HEK293T (cell line): ENCODE measurements around the gene HADH.

Source experiments
- CTCF ChIA-PET: fragments of 350-600 bp; formaldehyde crosslinking; extraction: SDS; loops from one replicate; lab custom pipeline; 2021; ENCODE audit warnings: antibody characterized with exemption, inconsistent platforms; lab: Yijun Ruan, JAX
- POLR2A ChIA-PET: fragments of 350-600 bp; formaldehyde crosslinking; extraction: SDS; loops from one replicate; lab custom pipeline; 2020; ENCODE audit warnings: antibody characterized with exemption, inconsistent platforms; lab: Yijun Ruan, JAX
- DNase-seq: peaks from one replicate; pipeline ENCODE4 v3.0.0; 2012; ENCODE audit warnings: mixed read lengths; ENCODE audit errors: extremely low spot score
- ARNT ChIP-seq: fragments of 450-650 bp; IDR thresholded peaks from 2 replicates; pipeline ENCODE4 v1.6.1; 2017; ENCODE audit warnings: mild to moderate bottlenecking
- BHLHE40 ChIP-seq: fragments of 450-650 bp; IDR thresholded peaks from 2 replicates; pipeline ENCODE4 v1.6.1; 2016; ENCODE audit warnings: mild to moderate bottlenecking, moderate library complexity, borderline replicate concordance
- CTBP1 ChIP-seq: fragments of 450-650 bp; IDR thresholded peaks from 2 replicates; pipeline ENCODE4 v1.6.1; 2016; ENCODE audit warnings: borderline replicate concordance
- ELF4 ChIP-seq: fragments of 450-650 bp; IDR thresholded peaks from 2 replicates; pipeline ENCODE4 v1.6.1; 2017; ENCODE audit warnings: antibody characterized with exemption
- FOXA1 ChIP-seq: fragments of 450-650 bp; IDR thresholded peaks from 2 replicates; pipeline ENCODE4 v1.6.1; 2016; ENCODE audit warnings: mild to moderate bottlenecking
- FOXK2 ChIP-seq: fragments of 450-650 bp; IDR thresholded peaks from 2 replicates; pipeline ENCODE4 v1.6.1; 2016; ENCODE audit warnings: mild to moderate bottlenecking
- FOXM1 ChIP-seq: fragments of 450-650 bp; IDR thresholded peaks from 2 replicates; pipeline ENCODE4 v1.6.1; 2017; ENCODE audit warnings: mild to moderate bottlenecking, borderline replicate concordance
- HDGF ChIP-seq: fragments of 450-650 bp; IDR thresholded peaks from 2 replicates; pipeline ENCODE4 v1.6.1; 2017; ENCODE audit warnings: antibody characterized with exemption, borderline replicate concordance
- L3MBTL2 ChIP-seq: fragments of 450-650 bp; conservative IDR thresholded peaks from 2 replicates; pipeline ENCODE4 v1.6.1; 2016; ENCODE audit warnings: mild to moderate bottlenecking
- LEF1 ChIP-seq: fragments of 450-650 bp; IDR thresholded peaks from 2 replicates; pipeline ENCODE4 v1.6.1; 2017; ENCODE audit warnings: mild to moderate bottlenecking, borderline replicate concordance
- NFRKB ChIP-seq: fragments of 450-650 bp; IDR thresholded peaks from 2 replicates; pipeline ENCODE4 v1.6.1; 2016; ENCODE audit warnings: mild to moderate bottlenecking, moderate library complexity
- PKNOX1 ChIP-seq: fragments of 450-650 bp; IDR thresholded peaks from 2 replicates; pipeline ENCODE4 v1.6.1; 2016
- SP1 ChIP-seq: fragments of 450-650 bp; IDR thresholded peaks from 2 replicates; pipeline ENCODE4 v1.6.1; 2017
- SUZ12 ChIP-seq: fragments of 450-650 bp; IDR thresholded peaks from 2 replicates; pipeline ENCODE4 v1.6.1; 2016; ENCODE audit warnings: mild to moderate bottlenecking
- TARDBP ChIP-seq: fragments of 450-650 bp; IDR thresholded peaks from 2 replicates; pipeline ENCODE4 v1.6.1; 2016
- ZNF384 ChIP-seq: fragments of 450-650 bp; IDR thresholded peaks from 2 replicates; pipeline ENCODE4 v1.6.1; 2016

HADH gene

DNA sequence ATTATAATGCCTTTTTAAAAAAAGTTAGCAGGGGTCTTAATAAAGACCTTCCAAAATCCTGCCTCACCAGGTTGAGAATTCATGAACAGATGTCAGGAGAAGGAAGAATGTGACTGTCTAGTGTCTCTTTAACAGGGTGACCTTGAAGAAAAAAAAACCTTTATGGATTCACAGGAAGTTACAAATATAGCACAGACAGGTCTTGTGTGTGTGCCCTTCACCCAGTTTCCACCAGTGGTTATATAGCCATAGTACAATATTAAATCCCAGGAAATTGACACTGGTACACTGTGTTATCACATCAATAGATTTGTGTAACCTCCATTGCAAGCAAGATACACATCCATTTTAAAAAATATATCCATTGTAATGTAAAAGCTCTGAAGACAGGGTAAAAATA lies 43.7 kb downstream of the HADH start:
- DNase-seq, result no peak
- POLR2A ChIA-PET, result no interaction called here
- CTCF ChIA-PET, result no interaction called here
- TF ChIP-seq ELF4 (no peak), PKNOX1 (no peak), SP1 (no peak), L3MBTL2 (no peak), LEF1 (no peak), FOXA1 (no peak), SUZ12 (no peak), FOXM1 (no peak), TARDBP (no peak)

- ChIA-PET POLR2A (no interaction called here), CTCF (interaction anchor here (0.5 kb wide), 1 partner anchor 23 kb away, joined by 3 read pairs; no protein-coding TSS in a partner anchor)
- no peak for TF ChIP-seq TARDBP
Measured at GRCh38 chr4:108034565-108034964, 44.9 kb downstream of the HADH start.

DNA sequence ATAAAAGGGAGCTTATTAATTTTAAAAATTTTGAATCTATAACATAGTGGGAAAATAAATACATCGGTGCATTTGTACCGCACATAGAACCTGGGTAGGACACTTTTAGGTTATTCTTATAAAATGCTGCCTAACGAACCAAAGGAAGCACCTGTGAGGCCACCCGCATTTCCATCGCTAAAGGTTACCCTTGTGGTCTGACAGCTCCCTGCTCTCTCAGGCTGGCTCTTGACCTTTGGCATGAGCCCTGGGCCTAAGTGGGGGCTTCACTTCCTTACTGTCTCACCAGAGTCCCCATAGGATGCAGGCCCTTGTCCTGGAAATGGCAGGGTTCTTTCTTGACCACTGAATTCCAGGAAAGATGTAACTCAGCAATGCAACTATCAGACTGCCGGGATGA lies 46.0 kb downstream of the HADH start:
- CTCF ChIA-PET, result no interaction called here
- POLR2A ChIA-PET, result no interaction called here
- DNase-seq, result no peak
- TF ChIP-seq FOXK2, result no peak

More at GRCh38 chr4:108034565-108034964, 44.9 kb downstream of the HADH start:
- no peak for DNase-seq

- ChIA-PET CTCF (no interaction called here), POLR2A (no interaction called here)
- DNase-seq, result no peak
Measured at GRCh38 chr4:108036213-108036612, 46.5 kb downstream of the HADH start.

GRCh38 chr4:108037884-108038283 lies 48.2 kb downstream of the HADH start:
- TF ChIP-seq FOXM1 (no peak), HDGF (no peak), SUZ12 (no peak), CTBP1 (no peak), BHLHE40 (no peak), TARDBP (no peak), FOXK2 (no peak), LEF1 (no peak), L3MBTL2 (no peak), ZNF384 (no peak), SP1 (no peak), ELF4 (no peak), PKNOX1 (no peak), ARNT (no peak)
- CTCF ChIA-PET, result interaction anchor here (0.9 kb wide), 1 partner anchor 535 kb away, joined by 4 read pairs; no protein-coding TSS in a partner anchor
- POLR2A ChIA-PET, result no interaction called here
- no peak for DNase-seq

More at GRCh38 chr4:108036213-108036612, 46.5 kb downstream of the HADH start:
- TF ChIP-seq TARDBP (no peak), ZNF384 (no peak)

DNA sequence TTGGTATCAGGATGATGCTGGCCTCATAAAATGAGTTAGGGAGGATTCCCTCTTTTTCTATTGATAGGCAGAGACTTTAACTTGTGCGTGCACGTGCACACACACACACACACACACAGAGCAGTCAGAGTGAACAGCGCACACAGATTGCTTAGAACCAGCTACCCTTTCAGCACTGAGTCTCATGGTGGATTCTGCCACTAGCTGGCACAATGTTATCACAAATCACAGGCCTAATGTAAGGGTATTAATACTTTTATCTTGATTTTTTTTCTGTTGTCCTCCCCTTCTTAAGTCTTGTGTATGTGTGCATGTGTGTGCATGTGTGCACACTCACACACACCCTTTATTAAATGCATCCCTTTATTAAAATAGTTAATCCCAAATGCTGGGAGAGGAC lies 53.2 kb downstream of the HADH start:
- ChIA-PET POLR2A (no interaction called here), CTCF (no interaction called here)
- no peak for DNase-seq
- TF ChIP-seq ZNF384 (no peak), LEF1 (no peak), SP1 (no peak)

DNA sequence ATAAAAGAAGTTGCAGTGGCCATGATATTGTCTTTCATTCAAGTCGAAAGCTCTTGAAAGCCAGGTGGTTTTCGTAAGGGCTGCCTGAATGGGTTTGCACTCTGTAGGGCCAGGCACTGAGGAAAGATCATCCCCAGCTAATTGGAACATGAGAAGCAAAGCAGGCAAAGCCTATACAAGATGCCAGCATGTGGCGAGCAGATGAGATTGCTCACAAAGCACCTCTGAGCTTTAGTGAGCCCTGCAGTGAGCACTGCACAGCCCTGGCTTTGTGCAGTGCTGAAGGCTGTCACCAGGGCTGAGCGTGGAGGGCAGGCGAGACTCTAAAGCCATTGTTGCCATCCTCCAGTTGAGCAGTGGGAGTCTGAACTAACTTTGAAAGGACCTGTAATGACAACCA lies 53.8 kb downstream of the HADH start:
- ChIA-PET CTCF (no interaction called here), POLR2A (no interaction called here)
- no peak for DNase-seq
- TF ChIP-seq SUZ12, result no peak
- no peak for TF ChIP-seq ARNT
- no peak for TF ChIP-seq LEF1
- TF ChIP-seq BHLHE40, result no peak
- TF ChIP-seq FOXA1, result no peak
- TF ChIP-seq ELF4, result no peak
- no peak for TF ChIP-seq CTBP1
- TF ChIP-seq NFRKB, result no peak
- TF ChIP-seq ZNF384, result no peak
- no peak for TF ChIP-seq HDGF
- TF ChIP-seq FOXK2, result no peak
- no peak for TF ChIP-seq PKNOX1
- no peak for TF ChIP-seq TARDBP
- no peak for TF ChIP-seq SP1
- no peak for TF ChIP-seq FOXM1
